ENCODE results near the gene PROK2. TPM values are rescaled to one million over a fixed set of nuclear protein-coding genes. Genes with fewer than 3 reads are reported as not detected.

Gene PROK2
- total and polyA plus RNA-seq, 8 donors = 0.58 to 5.7 (median 1.1) TPM; not detected in 5

DNA sequence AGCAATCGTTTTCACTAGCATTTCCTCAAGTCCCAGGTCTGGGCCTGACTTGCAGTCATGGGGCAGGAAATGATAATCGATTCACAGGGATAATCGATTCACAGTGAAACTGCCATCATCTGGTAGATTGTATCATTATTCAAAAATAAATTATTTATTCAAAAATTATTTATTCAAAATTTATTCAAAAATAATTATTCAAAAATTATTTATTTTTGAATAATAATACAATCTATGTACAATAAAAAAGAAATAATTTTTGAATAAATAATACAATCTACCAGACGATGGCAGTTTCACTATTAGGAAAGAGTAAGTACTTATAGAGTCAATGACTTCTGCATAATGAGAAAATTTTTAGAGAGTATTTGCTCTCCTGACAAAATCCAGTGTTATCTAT lies 28.1 kb upstream of the PROK2 start:
- no peaks in the 10 kb centered on the region for H3K36me3 ChIP-seq
- H3K27me3 ChIP-seq = no peaks in the 10 kb centered on the region
- TF ChIP-seq EP300 (IDR thresholded peaks at IDR 0.05) (no peak), POLR2A (IDR thresholded peaks at IDR 0.05) (no peak), POLR2AphosphoS5 (IDR thresholded peaks at IDR 0.05) (no peak)
- TF ChIP-seq, protein P1, sequence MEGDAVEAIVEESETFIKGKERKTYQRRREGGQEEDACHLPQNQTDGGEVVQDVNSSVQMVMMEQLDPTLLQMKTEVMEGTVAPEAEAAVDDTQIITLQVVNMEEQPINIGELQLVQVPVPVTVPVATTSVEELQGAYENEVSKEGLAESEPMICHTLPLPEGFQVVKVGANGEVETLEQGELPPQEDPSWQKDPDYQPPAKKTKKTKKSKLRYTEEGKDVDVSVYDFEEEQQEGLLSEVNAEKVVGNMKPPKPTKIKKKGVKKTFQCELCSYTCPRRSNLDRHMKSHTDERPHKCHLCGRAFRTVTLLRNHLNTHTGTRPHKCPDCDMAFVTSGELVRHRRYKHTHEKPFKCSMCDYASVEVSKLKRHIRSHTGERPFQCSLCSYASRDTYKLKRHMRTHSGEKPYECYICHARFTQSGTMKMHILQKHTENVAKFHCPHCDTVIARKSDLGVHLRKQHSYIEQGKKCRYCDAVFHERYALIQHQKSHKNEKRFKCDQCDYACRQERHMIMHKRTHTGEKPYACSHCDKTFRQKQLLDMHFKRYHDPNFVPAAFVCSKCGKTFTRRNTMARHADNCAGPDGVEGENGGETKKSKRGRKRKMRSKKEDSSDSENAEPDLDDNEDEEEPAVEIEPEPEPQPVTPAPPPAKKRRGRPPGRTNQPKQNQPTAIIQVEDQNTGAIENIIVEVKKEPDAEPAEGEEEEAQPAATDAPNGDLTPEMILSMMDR (IDR thresholded peaks at IDR 0.05) = no peak
- no peaks in the 10 kb centered on the region for H3K4me1 ChIP-seq
- no peaks in the 10 kb centered on the region for H3K9me3 ChIP-seq
- DNase-seq = no peak
- H3K4me3 ChIP-seq = no peak overlapping the region
- 84 to 90% (median 87%) methylated on average over 4 of the region's 4 CpGs for WGBS, 5 donors
- intact Hi-C loops (cut with DNase I; ENCODE audit: low total_unique reads) = no loop called here
- H3K27ac ChIP-seq = no peak overlapping the region

DNA sequence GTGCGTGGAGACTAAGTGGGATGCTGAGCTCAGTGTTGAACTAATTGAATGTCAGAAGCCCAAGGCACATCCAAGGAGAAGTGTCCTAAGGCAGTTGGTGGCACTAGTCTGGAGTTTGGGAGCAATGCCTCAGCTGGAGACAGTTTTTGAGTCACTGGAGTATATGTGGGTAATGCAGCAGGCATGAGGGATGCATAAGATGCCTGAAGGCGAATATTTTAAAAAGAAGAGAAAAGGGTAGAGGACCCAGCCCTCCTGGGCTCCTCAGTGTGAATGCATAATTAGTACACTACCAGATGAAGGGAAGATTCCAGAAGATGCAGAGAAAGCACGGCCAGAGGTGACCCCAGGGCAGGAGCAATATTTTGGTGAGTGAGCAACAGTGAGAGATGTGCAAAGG lies 25.1 kb upstream of the PROK2 start:
- intact Hi-C loops (cut with DNase I; ENCODE audit: low total_unique reads) = no loop called here

DNA sequence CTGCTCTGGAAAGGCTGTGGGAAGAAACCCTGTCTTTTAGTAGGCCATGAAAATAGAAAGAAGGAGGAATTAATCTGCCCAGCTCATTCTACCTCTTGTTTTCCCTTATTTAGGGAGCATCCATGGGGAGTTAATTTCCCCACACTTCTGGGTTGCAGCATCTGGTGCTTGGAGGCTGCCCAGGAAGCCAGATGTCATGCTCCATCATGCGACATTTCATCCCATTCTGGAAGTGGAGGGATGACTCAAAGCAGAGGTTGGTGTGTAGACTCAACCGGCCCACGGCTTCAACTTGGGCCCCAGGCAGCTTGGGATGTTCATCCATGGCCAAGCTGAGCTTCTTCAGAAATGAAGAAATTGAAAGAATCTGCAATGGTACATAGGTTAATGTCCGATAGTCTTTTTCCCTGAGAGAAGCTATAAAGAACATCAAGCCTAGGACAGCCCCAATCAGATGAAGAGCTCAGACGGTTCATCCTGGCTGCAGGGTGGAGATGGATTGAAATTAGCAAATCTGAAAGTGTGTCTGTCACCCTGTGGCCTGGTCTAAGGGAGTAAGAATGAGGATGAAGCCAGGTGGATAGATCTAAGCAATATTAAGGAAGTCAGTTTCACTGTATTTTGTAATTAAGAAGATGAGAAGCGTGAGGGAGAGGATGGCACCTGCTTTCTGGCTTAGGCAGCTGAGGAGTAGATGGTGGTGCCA lies 24.5 kb upstream of the PROK2 start:
- intact Hi-C loops (cut with DNase I; ENCODE audit: low total_unique reads) = no loop called here
- no peak overlapping the region for H3K27ac ChIP-seq
- no peaks in the 10 kb centered on the region for H3K9me3 ChIP-seq
- 83 to 90% (median 86%) methylated on average over 6 of the region's 6 CpGs for WGBS, 5 donors
- TF ChIP-seq POLR2A (IDR thresholded peaks at IDR 0.05) (no peak), POLR2AphosphoS5 (IDR thresholded peaks at IDR 0.05) (no peak), EP300 (IDR thresholded peaks at IDR 0.05) (no peak)
- TF ChIP-seq, protein P1 (IDR thresholded peaks at IDR 0.05) = no peak
- no peak for DNase-seq
- no peaks in the 10 kb centered on the region for H3K36me3 ChIP-seq
- H3K4me1 ChIP-seq = no peaks in the 10 kb centered on the region
- H3K27me3 ChIP-seq = no peaks in the 10 kb centered on the region
- no peak overlapping the region for H3K4me3 ChIP-seq

More for the DNA sequence above, 25.1 kb upstream of the PROK2 start:
- Histone ChIP-seq H3K27ac (no peak overlapping the region), H3K4me1 (no peaks in the 10 kb centered on the region), H3K36me3 (no peaks in the 10 kb centered on the region), H3K4me3 (no peak overlapping the region), H3K9me3 (no peaks in the 10 kb centered on the region), H3K27me3 (no peaks in the 10 kb centered on the region)
- DNase-seq = no peak
- 81 to 94% (median 87%) methylated on average over 3 of the region's 3 CpGs for WGBS, 5 donors
- TF ChIP-seq, protein P1 (IDR thresholded peaks at IDR 0.05) = no peak

DNA sequence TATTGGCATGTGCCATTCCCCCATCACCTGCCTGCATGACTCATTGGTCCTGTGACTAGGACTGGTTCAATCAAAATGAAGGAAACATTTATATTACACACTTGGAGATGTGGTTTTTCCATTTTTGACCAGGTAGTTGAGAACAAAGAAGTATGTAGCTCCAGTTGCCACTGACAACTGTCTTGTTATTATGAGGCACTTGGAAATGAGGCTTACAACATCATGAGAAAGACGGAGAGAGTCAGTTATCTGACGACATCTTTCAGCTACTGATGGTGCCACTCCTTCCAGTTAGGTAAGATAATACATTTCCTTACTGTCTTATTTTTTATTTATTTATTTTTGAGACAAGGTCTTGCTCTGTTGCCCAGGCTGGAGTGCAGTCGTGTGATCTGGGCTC lies 21.8 kb upstream of the PROK2 start:
- no peaks in the 10 kb centered on the region for H3K36me3 ChIP-seq
- intact Hi-C loops (cut with DNase I; ENCODE audit: low total_unique reads) = no loop called here

More for the DNA sequence above, 21.8 kb upstream of the PROK2 start:
- no peaks in the 10 kb centered on the region for H3K9me3 ChIP-seq
- H3K27me3 ChIP-seq = peaks cover 0 to 15% (median 0%) of the 10 kb centered on the region in 3 donors
- H3K4me3 ChIP-seq = no peak overlapping the region
- H3K27ac ChIP-seq = no peak overlapping the region
- 73 to 86% (median 80%) methylated on average over 3 of the region's 3 CpGs for WGBS, 5 donors
- H3K4me1 ChIP-seq = no peaks in the 10 kb centered on the region
- TF ChIP-seq, protein P1 (IDR thresholded peaks at IDR 0.05) = no peak
- TF ChIP-seq EP300 (IDR thresholded peaks at IDR 0.05) (no peak), POLR2AphosphoS5 (IDR thresholded peaks at IDR 0.05) (no peak), POLR2A (IDR thresholded peaks at IDR 0.05) (no peak)
- DNase-seq = no peak

Data from stomach (tissue), 9 donors.